Hindlimb muscle (tissue), 1 donor: Measurements from ENCODE around the gene TMEM255B. TPM values are rescaled to one million over a fixed set of nuclear protein-coding genes. Genes with fewer than 3 reads are reported as not detected.
A peak's percentile ranks its signal among the peaks of the same experiment; 100 is the strongest.
"Not testable (repeated sequence)": the region's sequence is repeated elsewhere in the genome, so short reads cannot be mapped to it uniquely, and the experiment has no call there.

Experiments
- DNase-seq: peaks from one replicate; pipeline ENCODE4 v3.0.0-alpha.2; 2013
- polyA plus RNA-seq: library from polyadenylated mRNA; unstranded; fragments of 120-200 nt; gene quantifications from one replicate; pipeline ENCODE4 v1.2.1, GENCODE V29; 2013; ENCODE audit not compliant: insufficient read length

TMEM255B gene
- polyA plus RNA-seq, 1 donor = 7.8 TPM

- no peak for DNase-seq
These were observed 9.5 kb upstream of the TMEM255B start for GRCh38 chr13:113749507-113749906.

GRCh38 chr13:113749967-113750366, 9.1 kb upstream of the TMEM255B start:
- DNase-seq = no peak

GRCh38 chr13:113750554-113751399, 8.2 kb upstream of the TMEM255B start:
- DNase-seq = no peak

DNA sequence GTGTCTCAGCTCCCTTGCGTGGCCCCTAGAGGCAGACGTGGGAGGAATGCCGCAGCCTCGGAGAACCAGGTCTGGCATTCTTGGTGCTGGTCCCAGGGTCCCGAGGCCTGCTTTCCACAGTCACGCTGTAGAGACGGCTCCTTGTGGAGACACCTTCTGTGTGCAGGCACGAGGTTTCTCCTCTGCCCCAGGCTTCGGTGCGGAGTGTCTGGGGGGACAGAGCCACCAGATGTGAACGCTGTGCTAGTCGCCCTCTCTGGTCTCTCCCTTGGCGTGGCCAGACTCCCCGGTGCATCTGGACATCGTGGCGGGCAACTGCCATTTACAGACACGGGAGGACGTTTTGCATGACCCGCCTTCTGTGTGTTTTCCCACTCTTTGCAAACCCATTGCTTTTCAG, 7.5 kb upstream of the TMEM255B start:
- no peak for DNase-seq

GRCh38 chr13:113752211-113752986, 6.6 kb upstream of the TMEM255B start:
- not testable (repeated sequence) for DNase-seq

DNA sequence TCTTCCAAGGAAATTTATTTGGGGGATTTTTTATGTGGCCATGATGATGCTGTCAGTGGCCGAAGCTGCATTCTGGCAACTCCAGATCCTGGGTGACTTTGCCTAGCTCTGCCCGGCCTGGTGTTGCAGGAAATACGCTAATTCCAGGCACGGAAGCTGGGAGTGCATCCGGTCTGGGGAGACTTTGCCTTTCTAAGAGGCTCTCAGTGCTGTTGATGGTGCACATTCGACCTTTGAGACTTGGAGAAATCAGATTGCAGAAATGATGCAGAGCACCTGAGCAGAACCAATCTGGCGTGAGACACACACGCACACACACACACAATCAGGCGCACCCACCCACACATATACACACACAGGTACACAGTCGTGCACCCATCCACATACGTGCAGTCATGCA, 5.9 kb upstream of the TMEM255B start:
- no peak for DNase-seq

DNA sequence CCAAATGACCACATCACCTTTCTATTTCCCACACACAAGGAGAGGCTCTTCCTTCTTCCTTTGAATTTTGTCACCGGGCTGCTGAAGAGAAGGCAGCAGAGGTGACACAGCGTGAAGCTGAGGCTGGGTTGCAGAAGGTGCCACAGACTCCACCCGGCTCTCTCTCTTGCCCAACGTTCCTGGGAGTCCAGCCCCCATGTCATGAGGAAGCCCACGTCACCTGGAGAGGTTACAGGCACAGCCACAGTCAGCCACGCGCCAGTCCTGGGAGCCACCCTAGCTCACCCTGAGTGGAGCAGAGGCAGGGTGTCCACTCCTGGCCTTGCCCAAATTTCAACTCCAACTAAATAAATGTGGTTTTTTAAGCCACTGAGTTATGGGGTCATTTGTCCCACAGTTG, 4.8 kb upstream of the TMEM255B start:
- no peak for DNase-seq

DNA sequence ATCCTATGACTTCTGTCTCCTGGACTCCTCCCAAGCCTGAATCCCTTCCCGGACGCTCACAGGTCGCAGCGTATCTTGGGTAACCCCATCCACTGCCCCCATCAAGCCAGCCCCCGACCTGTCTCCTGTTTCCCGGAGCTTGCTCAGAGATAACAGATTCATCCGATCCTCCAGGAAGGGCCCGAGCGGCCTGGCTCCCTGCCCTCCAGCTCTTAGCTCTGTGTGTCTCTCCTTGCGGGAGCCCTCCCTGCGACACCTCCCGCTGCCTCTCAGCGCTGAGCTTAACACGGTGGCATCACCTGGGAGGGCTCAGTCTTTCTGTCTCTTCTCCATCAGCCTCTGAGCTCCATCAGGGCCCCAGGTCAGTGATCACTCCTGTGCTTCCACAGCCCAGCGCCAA, 4.3 kb upstream of the TMEM255B start:
- DNase-seq = no peak

GRCh38 chr13:113756441-113757097, 2.5 kb upstream of the TMEM255B start:
- DNase-seq = no peak

- peak; percentile 29 for DNase-seq
These were observed 605 bp downstream of the TMEM255B start for GRCh38 chr13:113759525-113760137.

GRCh38 chr13:113761136-113761535, 2.1 kb downstream of the TMEM255B start:
- no peak for DNase-seq

DNA sequence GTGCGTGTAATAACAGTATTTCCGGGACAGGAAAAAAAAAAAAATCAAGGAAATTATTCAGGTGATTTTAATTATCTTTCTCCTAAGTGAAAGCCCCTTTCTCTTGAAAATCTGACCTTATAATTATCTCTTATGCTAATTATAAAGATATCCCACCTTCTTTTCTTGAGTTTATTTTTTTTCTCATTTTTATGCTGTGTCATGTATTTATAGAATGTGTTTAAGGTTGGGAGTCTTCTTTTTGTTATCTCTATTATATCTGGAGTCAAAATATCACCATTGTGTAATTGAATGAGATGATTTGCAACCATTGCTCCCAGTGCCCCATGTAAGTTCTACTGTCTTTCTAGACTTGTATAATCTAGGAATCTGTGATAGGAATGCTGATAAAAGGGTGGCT, 3.0 kb downstream of the TMEM255B start:
- no peak for DNase-seq

- no peak for DNase-seq
These were observed 3.5 kb downstream of the TMEM255B start for GRCh38 chr13:113762538-113762937.

DNA sequence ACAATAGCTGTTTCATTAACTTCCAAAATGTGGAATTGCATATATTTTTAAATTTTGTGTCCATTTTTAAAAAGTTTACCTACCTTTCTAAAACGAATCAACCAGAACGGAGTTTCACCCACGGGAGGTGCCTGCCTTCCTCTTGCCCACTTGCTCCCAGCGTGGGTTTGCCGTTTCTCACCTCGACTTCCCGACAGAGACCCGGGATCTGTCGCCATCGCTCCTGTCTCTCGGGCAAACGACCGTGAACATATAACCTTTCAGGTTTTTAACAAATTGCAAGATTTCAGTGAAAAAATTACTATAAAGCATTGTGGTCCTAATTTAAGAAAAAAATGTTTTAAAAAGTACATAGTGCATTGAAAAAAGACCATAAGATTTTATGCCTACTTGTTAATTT, 4.2 kb downstream of the TMEM255B start:
- DNase-seq = no peak

DNA sequence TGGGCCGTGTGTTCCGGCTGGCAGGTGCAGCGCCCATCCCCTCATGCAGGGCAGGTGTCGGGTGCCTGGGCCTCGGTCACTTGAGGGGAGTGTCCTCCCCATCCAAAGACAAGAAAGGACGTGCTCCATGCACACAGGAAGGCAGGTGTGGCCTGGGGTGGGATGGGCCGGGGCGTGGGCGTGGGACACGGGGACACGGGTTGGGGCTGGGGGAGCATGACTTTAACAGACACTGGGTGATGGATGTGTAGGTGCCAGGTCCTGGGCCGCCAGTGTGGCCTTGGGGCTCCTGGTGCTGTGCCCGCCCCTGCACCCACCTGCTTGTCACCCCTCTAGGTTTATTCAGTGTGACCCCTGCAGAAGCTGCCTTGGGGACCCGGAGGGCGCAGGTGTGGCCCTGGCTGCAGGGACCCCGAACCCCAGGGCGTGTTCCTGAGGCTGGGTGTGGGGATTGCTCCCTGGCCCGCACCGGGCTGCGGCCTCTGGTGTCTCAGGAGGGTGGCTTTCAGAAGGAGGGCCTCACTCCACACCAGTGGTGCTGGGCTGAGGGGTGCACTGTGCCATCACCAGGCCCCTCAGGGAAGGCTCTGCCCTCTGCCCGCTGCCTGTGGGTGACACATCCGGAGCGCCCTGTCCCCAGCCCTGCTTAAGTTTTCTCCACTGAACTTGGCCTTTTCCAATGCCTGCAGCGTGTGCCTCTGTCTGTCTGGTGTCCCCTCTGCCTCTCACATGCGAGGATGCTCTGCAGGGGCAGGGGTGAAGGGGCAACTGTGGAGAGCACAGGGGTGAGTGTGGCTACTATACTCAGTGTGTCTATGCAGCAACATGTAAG, 5.2 kb downstream of the TMEM255B start:
- DNase-seq = no peak

DNA sequence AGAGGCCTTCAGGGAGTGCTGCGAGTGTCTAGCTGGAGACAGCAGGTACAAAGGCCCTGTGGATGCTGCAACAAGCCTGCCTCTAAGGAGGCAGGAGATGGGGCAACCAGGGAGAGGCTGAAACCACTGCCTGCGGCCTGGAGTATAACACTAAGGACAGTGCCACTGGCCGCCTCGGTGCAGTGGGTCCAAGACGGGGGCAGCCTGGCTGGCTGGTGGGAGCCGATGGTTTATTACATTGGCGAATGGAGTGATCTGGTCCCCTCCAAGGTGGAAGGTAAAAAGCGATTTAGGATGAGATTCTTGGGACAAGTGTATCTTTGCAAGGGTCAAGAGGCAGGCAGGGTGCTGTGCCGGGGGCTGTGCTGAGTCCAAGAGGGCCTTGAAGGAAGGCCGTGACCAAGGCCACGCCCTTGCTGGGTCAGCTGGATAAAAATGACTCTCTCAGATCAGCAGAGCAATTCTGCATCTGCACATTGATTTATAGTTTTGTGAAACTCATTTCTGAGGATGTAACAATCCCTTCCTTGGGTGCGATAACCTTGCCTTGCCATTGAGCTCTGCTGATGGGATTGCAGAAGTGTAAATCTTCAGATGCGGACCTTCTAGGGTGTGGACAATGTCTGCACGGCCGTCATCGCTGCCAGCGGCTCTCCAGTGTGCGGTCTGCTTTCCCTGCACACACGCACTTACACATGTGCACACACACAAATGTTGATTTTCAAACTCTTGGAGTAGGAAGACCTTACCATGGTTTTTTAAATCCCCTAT, 6.0 kb downstream of the TMEM255B start:
- DNase-seq = no peak

- no peak for DNase-seq
These were observed 6.5 kb downstream of the TMEM255B start for GRCh38 chr13:113765564-113765910.

DNA sequence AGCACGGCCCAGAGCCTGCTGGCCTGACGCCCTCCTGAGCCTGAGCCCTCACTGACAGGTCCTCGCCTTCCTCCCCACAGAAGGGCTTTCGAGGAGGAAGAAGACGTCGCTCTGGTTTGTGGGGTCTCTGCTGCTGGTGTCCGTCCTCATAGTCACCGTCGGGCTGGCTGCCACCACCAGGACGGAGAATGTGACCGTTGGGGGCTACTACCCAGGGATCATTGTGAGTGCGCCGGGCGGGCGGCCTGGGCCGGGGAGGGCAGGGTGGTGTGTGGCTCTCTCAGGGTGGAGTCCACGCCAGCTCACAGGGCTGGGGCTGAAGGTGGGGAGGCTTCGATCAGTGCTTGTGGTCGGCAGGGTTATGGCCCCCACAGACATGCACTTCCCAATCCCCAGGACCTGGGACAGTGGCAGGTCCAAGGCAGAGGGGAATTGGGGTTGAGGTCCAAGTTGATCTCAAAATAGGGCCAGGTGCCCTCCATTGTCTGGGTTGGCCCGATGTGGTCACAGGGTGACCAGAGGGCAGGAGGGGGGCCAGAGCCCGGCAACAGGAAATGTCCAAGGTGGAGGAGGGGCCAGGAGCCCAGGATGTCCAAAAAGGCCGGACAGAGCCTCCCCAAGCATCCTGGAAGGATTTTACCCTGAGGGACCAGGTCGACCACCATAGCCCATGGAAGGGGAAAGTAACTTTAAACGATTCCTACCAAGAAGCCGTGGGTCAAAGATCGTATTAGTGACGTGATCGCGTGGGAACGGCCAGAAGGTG, 7.2 kb downstream of the TMEM255B start:
- no peak for DNase-seq

GRCh38 chr13:113767366-113767765, 8.3 kb downstream of the TMEM255B start:
- DNase-seq = no peak
